HEK293T (cell line): ENCODE results near the gene TUBA8.
A peak's percentile ranks its signal among the peaks of the same experiment; 100 is the strongest.
"Not testable (repeated sequence)": the region's sequence is repeated elsewhere in the genome, so short reads cannot be mapped to it uniquely, and the experiment has no call there.

Experiments used
- CTCF ChIA-PET: fragments of 350-600 bp; formaldehyde crosslinking; extraction: SDS; loops from one replicate; lab custom pipeline; 2021; ENCODE audit warnings: antibody characterized with exemption, inconsistent platforms; lab: Yijun Ruan, JAX
- POLR2A ChIA-PET: fragments of 350-600 bp; formaldehyde crosslinking; extraction: SDS; loops from one replicate; lab custom pipeline; 2020; ENCODE audit warnings: antibody characterized with exemption, inconsistent platforms; lab: Yijun Ruan, JAX
- DNase-seq: peaks from one replicate; pipeline ENCODE4 v3.0.0; 2012; ENCODE audit warnings: mixed read lengths; ENCODE audit errors: extremely low spot score
- ARNT ChIP-seq: fragments of 450-650 bp; IDR thresholded peaks from 2 replicates; pipeline ENCODE4 v1.6.1; 2017; ENCODE audit warnings: mild to moderate bottlenecking
- BHLHE40 ChIP-seq: fragments of 450-650 bp; IDR thresholded peaks from 2 replicates; pipeline ENCODE4 v1.6.1; 2016; ENCODE audit warnings: mild to moderate bottlenecking, moderate library complexity, borderline replicate concordance
- CTBP1 ChIP-seq: fragments of 450-650 bp; IDR thresholded peaks from 2 replicates; pipeline ENCODE4 v1.6.1; 2016; ENCODE audit warnings: borderline replicate concordance
- ELF4 ChIP-seq: fragments of 450-650 bp; IDR thresholded peaks from 2 replicates; pipeline ENCODE4 v1.6.1; 2017; ENCODE audit warnings: antibody characterized with exemption
- FOXA1 ChIP-seq: fragments of 450-650 bp; IDR thresholded peaks from 2 replicates; pipeline ENCODE4 v1.6.1; 2016; ENCODE audit warnings: mild to moderate bottlenecking
- FOXK2 ChIP-seq: fragments of 450-650 bp; IDR thresholded peaks from 2 replicates; pipeline ENCODE4 v1.6.1; 2016; ENCODE audit warnings: mild to moderate bottlenecking
- FOXM1 ChIP-seq: fragments of 450-650 bp; IDR thresholded peaks from 2 replicates; pipeline ENCODE4 v1.6.1; 2017; ENCODE audit warnings: mild to moderate bottlenecking, borderline replicate concordance
- HDGF ChIP-seq: fragments of 450-650 bp; IDR thresholded peaks from 2 replicates; pipeline ENCODE4 v1.6.1; 2017; ENCODE audit warnings: antibody characterized with exemption, borderline replicate concordance
- L3MBTL2 ChIP-seq: fragments of 450-650 bp; conservative IDR thresholded peaks from 2 replicates; pipeline ENCODE4 v1.6.1; 2016; ENCODE audit warnings: mild to moderate bottlenecking
- LEF1 ChIP-seq: fragments of 450-650 bp; IDR thresholded peaks from 2 replicates; pipeline ENCODE4 v1.6.1; 2017; ENCODE audit warnings: mild to moderate bottlenecking, borderline replicate concordance
- NFRKB ChIP-seq: fragments of 450-650 bp; IDR thresholded peaks from 2 replicates; pipeline ENCODE4 v1.6.1; 2016; ENCODE audit warnings: mild to moderate bottlenecking, moderate library complexity
- PKNOX1 ChIP-seq: fragments of 450-650 bp; IDR thresholded peaks from 2 replicates; pipeline ENCODE4 v1.6.1; 2016
- SP1 ChIP-seq: fragments of 450-650 bp; IDR thresholded peaks from 2 replicates; pipeline ENCODE4 v1.6.1; 2017
- SUZ12 ChIP-seq: fragments of 450-650 bp; IDR thresholded peaks from 2 replicates; pipeline ENCODE4 v1.6.1; 2016; ENCODE audit warnings: mild to moderate bottlenecking
- TARDBP ChIP-seq: fragments of 450-650 bp; IDR thresholded peaks from 2 replicates; pipeline ENCODE4 v1.6.1; 2016
- ZNF384 ChIP-seq: fragments of 450-650 bp; IDR thresholded peaks from 2 replicates; pipeline ENCODE4 v1.6.1; 2016

TUBA8 gene

GRCh38 chr22:18071968-18072310 is 38.7 kb upstream of the TUBA8 start:
- POLR2A ChIA-PET, result interaction anchor here (1.1 kb wide), 2 partner anchors 15 to 78 kb away, joined by 3 to 4 read pairs; partner anchors contain the start of gene USP18
- CTCF ChIA-PET, result interaction anchor here (0.6 to 1.0 kb wide), 3 partner anchors 43 to 280 kb away, joined by 3 read pairs; no protein-coding TSS in a partner anchor
- TF ChIP-seq SP1 (no peak), FOXK2 (no peak), FOXM1 (no peak), PKNOX1 (no peak), NFRKB (no peak), TARDBP (no peak), FOXA1 (no peak), ARNT (no peak), SUZ12 (no peak), CTBP1 (no peak), BHLHE40 (no peak), HDGF (no peak), L3MBTL2 (no peak), ZNF384 (no peak), LEF1 (no peak), ELF4 (no peak)
- no peak for DNase-seq

GRCh38 chr22:18073467-18073866 is 37.1 kb upstream of the TUBA8 start:
- POLR2A ChIA-PET, result no interaction called here

GRCh38 chr22:18073927-18074326 is 36.7 kb upstream of the TUBA8 start:
- CTCF ChIA-PET, result interaction anchor here (0.6 to 4.2 kb wide), 3 partner anchors 9 to 345 kb away, joined by 3 to 38 read pairs (median 3); no protein-coding TSS in a partner anchor
- DNase-seq, POLR2A ChIA-PET: not testable (repeated sequence)

More at GRCh38 chr22:18073467-18073866, 37.1 kb upstream of the TUBA8 start:
- CTCF ChIA-PET, result interaction anchor here (0.6 to 4.2 kb wide), 3 partner anchors 9 to 344 kb away, joined by 3 to 38 read pairs (median 3); no protein-coding TSS in a partner anchor
- no peak for TF ChIP-seq ARNT
- TF ChIP-seq FOXK2, result no peak
- TF ChIP-seq SP1, result no peak
- no peak for TF ChIP-seq CTBP1
- no peak for TF ChIP-seq PKNOX1
- no peak for TF ChIP-seq L3MBTL2
- no peak for TF ChIP-seq FOXA1
- no peak for TF ChIP-seq ELF4
- no peak for TF ChIP-seq HDGF
- TF ChIP-seq SUZ12, result no peak
- TF ChIP-seq TARDBP, result no peak
- TF ChIP-seq BHLHE40, result no peak
- no peak for TF ChIP-seq NFRKB
- no peak for TF ChIP-seq ZNF384
- TF ChIP-seq FOXM1, result no peak
- no peak for TF ChIP-seq LEF1
- DNase-seq, result no peak

- TF ChIP-seq HDGF, result no peak
- no peak for TF ChIP-seq PKNOX1
- TF ChIP-seq ELF4, result no peak
- no peak for TF ChIP-seq TARDBP
- no peak for TF ChIP-seq FOXK2
- TF ChIP-seq SP1, result no peak
- TF ChIP-seq L3MBTL2, result no peak
- TF ChIP-seq ZNF384, result no peak
- TF ChIP-seq BHLHE40, result no peak
- no peak for TF ChIP-seq SUZ12
- TF ChIP-seq LEF1, result no peak
- CTCF ChIA-PET, result interaction anchor here (0.6 to 4.2 kb wide), 19 partner anchors 10 to 386 kb away, joined by 3 to 38 read pairs (median 5); partner anchors contain the start of gene MICAL3
- POLR2A ChIA-PET, result interaction anchor here (1.1 to 2.1 kb wide), 4 partner anchors 132 to 333 kb away, joined by 3 to 7 read pairs (median 4); no protein-coding TSS in a partner anchor
- no peak for DNase-seq
Observed at GRCh38 chr22:18075101-18075719, 35.4 kb upstream of the TUBA8 start.

GRCh38 chr22:18075720-18076497 is 34.7 kb upstream of the TUBA8 start:
- CTCF ChIA-PET, result interaction anchor here (0.6 to 4.2 kb wide), 40 partner anchors 10 to 386 kb away, joined by 3 to 38 read pairs (median 4); partner anchors contain the start of gene MICAL3
- TF ChIP-seq TARDBP (no peak), CTBP1 (no peak), ELF4 (no peak), PKNOX1 (no peak), SP1 (no peak), SUZ12 (no peak), FOXM1 (no peak), HDGF (no peak), ARNT (no peak), ZNF384 (no peak), FOXK2 (no peak), BHLHE40 (no peak), FOXA1 (no peak)
- POLR2A ChIA-PET, result interaction anchor here (0.9 to 2.1 kb wide), 6 partner anchors 10 to 334 kb away, joined by 3 to 7 read pairs (median 4); no protein-coding TSS in a partner anchor
- DNase-seq, result peak; percentile 79
